H9 (cell line): Measurements from ENCODE around the gene ENPP7. TPM values are rescaled to one million over a fixed set of nuclear protein-coding genes. Genes with fewer than 3 reads are reported as not detected.
A peak's percentile ranks its signal among the peaks of the same experiment; 100 is the strongest.

Experiments
- DNase-seq: peaks from one replicate; pipeline ENCODE4 v3.0.0-alpha.2; 2017
- H2AFZ ChIP-seq: one replicate; pipeline ENCODE4 v1.6.1; 2013; ENCODE audit warnings: mild to moderate bottlenecking, low read length, control low read depth, moderate library complexity
- H2AK5ac ChIP-seq: 2 replicates; pipeline ENCODE4 v1.6.1; 2013; ENCODE audit warnings: low read length, control low read depth, mixed read lengths; ENCODE audit not compliant: insufficient read length
- H2BK120ac ChIP-seq: one replicate; pipeline ENCODE4 v1.6.1; 2013; ENCODE audit warnings: low read depth, mild to moderate bottlenecking, low read length, control low read depth, inconsistent platforms; ENCODE audit not compliant: poor library complexity, severe bottlenecking
- H2BK12ac ChIP-seq: 2 replicates; pipeline ENCODE4 v1.6.1; 2013; ENCODE audit warnings: low read length, control low read depth, mixed read lengths, low read depth; ENCODE audit not compliant: insufficient read length
- H2BK15ac ChIP-seq: 2 replicates; pipeline ENCODE4 v1.6.1; 2013; ENCODE audit warnings: low read depth, low read length, control low read depth
- H2BK20ac ChIP-seq: one replicate; pipeline ENCODE4 v1.6.1; 2013; ENCODE audit warnings: low read depth, mild to moderate bottlenecking, low read length, control low read depth, inconsistent platforms; ENCODE audit not compliant: poor library complexity, severe bottlenecking
- H2BK5ac ChIP-seq: 2 replicates; pipeline ENCODE4 v1.6.1; 2013; ENCODE audit warnings: low read length, control low read depth, mixed read lengths; ENCODE audit not compliant: insufficient read length
- H3K14ac ChIP-seq: 2 replicates; pipeline ENCODE4 v1.6.1; 2013; ENCODE audit warnings: low read length, control low read depth; ENCODE audit not compliant: insufficient read depth
- H3K18ac ChIP-seq: 2 replicates; pipeline ENCODE4 v1.6.1; 2013; ENCODE audit warnings: low read depth, mild to moderate bottlenecking, mixed read lengths, low read length, control low read depth; ENCODE audit not compliant: insufficient read length
- H3K23ac ChIP-seq: 2 replicates; pipeline ENCODE4 v1.6.1; 2013; ENCODE audit warnings: low read length, control low read depth, mixed read lengths, low read depth; ENCODE audit not compliant: insufficient read length
- H3K23me2 ChIP-seq: 2 replicates; pipeline ENCODE4 v1.6.1; 2013; ENCODE audit warnings: low read depth, mild to moderate bottlenecking, mixed read lengths, low read length, control low read depth; ENCODE audit not compliant: insufficient read length, poor library complexity, severe bottlenecking
- H3K27ac ChIP-seq: 2 replicates; pipeline ENCODE4 v1.5.1; 2013; ENCODE audit warnings: low read length, control low read depth, mixed read lengths, low read depth; ENCODE audit not compliant: insufficient read length
- H3K27me3 ChIP-seq: 2 replicates; pipeline ENCODE4 v1.6.1; 2013; ENCODE audit warnings: low read length, control low read depth, inconsistent platforms; ENCODE audit not compliant: insufficient read depth
- H3K4ac ChIP-seq: 2 replicates; pipeline ENCODE4 v1.6.1; 2013; ENCODE audit warnings: low read depth, mild to moderate bottlenecking, control low read depth, inconsistent platforms, low read length, moderate library complexity
- H3K4me1 ChIP-seq: 2 replicates; pipeline ENCODE4 v1.6.1; 2013; ENCODE audit warnings: low read length, control low read depth, inconsistent platforms; ENCODE audit not compliant: insufficient read depth
- H3K4me2 ChIP-seq: 2 replicates; pipeline ENCODE4 v1.6.1; 2013; ENCODE audit warnings: low read length, control low read depth, mixed read lengths; ENCODE audit not compliant: insufficient read length, insufficient read depth
- H3K56ac ChIP-seq: 2 replicates; pipeline ENCODE4 v1.6.1; 2013; ENCODE audit warnings: low read depth, mild to moderate bottlenecking, mixed read lengths, low read length, control low read depth; ENCODE audit not compliant: insufficient read length
- H3K79me1 ChIP-seq: 2 replicates; pipeline ENCODE4 v1.6.1; 2013; ENCODE audit warnings: low read depth, mild to moderate bottlenecking, moderate library complexity, low read length, control low read depth, inconsistent platforms; ENCODE audit not compliant: insufficient read depth, poor library complexity, severe bottlenecking
- H3K79me2 ChIP-seq: 2 replicates; pipeline ENCODE4 v1.6.1; 2013; ENCODE audit warnings: low read length, control low read depth, inconsistent platforms; ENCODE audit not compliant: insufficient read depth
- H3K9ac ChIP-seq: 2 replicates; pipeline ENCODE4 v1.6.1; 2013; ENCODE audit warnings: low read length, control low read depth, mixed read lengths; ENCODE audit not compliant: insufficient read length; ENCODE audit errors: extremely low read depth
- H3K9me3 ChIP-seq: one replicate; pipeline ENCODE4 v1.6.1; 2013; ENCODE audit warnings: low read depth, low read length, inconsistent platforms; ENCODE audit not compliant: control insufficient read depth
- H3T11ph ChIP-seq: one replicate; pipeline ENCODE4 v1.6.1; 2013; ENCODE audit warnings: mild to moderate bottlenecking, low read length, control low read depth, inconsistent platforms
- H4K20me1 ChIP-seq: one replicate; pipeline ENCODE4 v1.6.1; 2013; ENCODE audit not compliant: control insufficient read depth, insufficient read length, insufficient read depth
- H4K5ac ChIP-seq: 2 replicates; pipeline ENCODE4 v1.6.1; 2013; ENCODE audit warnings: low read depth, mild to moderate bottlenecking, mixed read lengths, low read length, control low read depth; ENCODE audit not compliant: insufficient read length
- H4K8ac ChIP-seq: replicated peaks from 2 replicates; pipeline ENCODE4 v1.6.1; 2013; ENCODE audit warnings: low read length, control low read depth, mixed read lengths, low read depth; ENCODE audit not compliant: insufficient read length
- H4K91ac ChIP-seq: 2 replicates; pipeline ENCODE4 v1.6.1; 2013; ENCODE audit warnings: low read depth, mild to moderate bottlenecking, moderate library complexity, mixed read lengths, low read length, control low read depth; ENCODE audit not compliant: insufficient read length
- H3K27ac Mint-ChIP-seq, 3 experiments: 2 replicates in 2 of 3; 3 replicates in 1 of 3; pipeline ENCODE4 v1.8.0; 2020 to 2021; ENCODE audit warnings: mixed read lengths in 3 of 3, mild to moderate bottlenecking in 1 of 3, moderate library complexity in 1 of 3
- H3K27me3 Mint-ChIP-seq: 2 replicates; pipeline ENCODE4 v1.8.0; 2021; ENCODE audit warnings: low read depth, mild to moderate bottlenecking, moderate library complexity, mixed read lengths
- H3K36me3 Mint-ChIP-seq, 3 experiments: 2 replicates in 2 of 3; 3 replicates in 1 of 3; pipeline ENCODE4 v1.8.0; 2020 to 2021; ENCODE audit warnings: low read depth in 3 of 3, mixed read lengths in 3 of 3; ENCODE audit not compliant: insufficient read depth in 1 of 3
- H3K4me1 Mint-ChIP-seq, 2 experiments: 2 replicates each; pipeline ENCODE4 v1.8.0; 2020; ENCODE audit warnings: mixed read lengths in 2 of 2
- H3K4me3 Mint-ChIP-seq, 2 experiments: 2 replicates in 1 of 2; 3 replicates in 1 of 2; pipeline ENCODE4 v1.8.0; 2020 to 2021; ENCODE audit warnings: mild to moderate bottlenecking in 2 of 2, mixed read lengths in 2 of 2, moderate library complexity in 1 of 2
- H3K9me3 Mint-ChIP-seq, 2 experiments: 2 replicates in 1 of 2; 3 replicates in 1 of 2; pipeline ENCODE4 v1.8.0; 2020; ENCODE audit warnings: mild to moderate bottlenecking in 2 of 2, mixed read lengths in 2 of 2, moderate library complexity in 1 of 2
- CTCF ChIP-seq: fragments of 200-600 bp; sonication (generic); conservative IDR thresholded peaks from 3 replicates; pipeline ENCODE4 v1.8.0; 2021; ENCODE audit warnings: antibody characterized with exemption, mild to moderate bottlenecking
- WGBS: extraction: QIAGEN DNeasy Blood & Tissue Kit; methylation state at CpG from one replicate; pipeline ENCODE4 v1.1.7; 2013; ENCODE audit warnings: missing lambda C conversion rate, low lambda C conversion rate, mixed read lengths; ENCODE audit not compliant: insufficient read length; ENCODE audit errors: extremely low coverage; 5-methylcytosine and 5-hydroxymethylcytosine counted together
- total RNA-seq: library from RNA; stranded (reverse); gene quantifications from 2 replicates; pipeline ENCODE4 v1.2.1, GENCODE V29; 2021

ENPP7 gene
- total RNA-seq, 1 experiment from 2014 or later = not detected

- Histone ChIP-seq H4K5ac (no peak overlapping the region), H3K23me2 (no peaks in the 10 kb centered on the region), H3K27ac (no peak overlapping the region), H3K4me1 (peaks cover 6% of the 10 kb centered on the region; the same call in 1 of the 2 replicates), H2BK12ac (no peak overlapping the region), H2BK120ac (no peak overlapping the region), H2AK5ac (no peak overlapping the region), H3K27me3 (no peaks in the 10 kb centered on the region), H4K8ac (no peak overlapping the region), H3K9ac (no peak overlapping the region), H3K14ac (no peak overlapping the region), H3K23ac (no peak overlapping the region), H3K79me2 (no peaks in the 10 kb centered on the region), H4K91ac (no peak overlapping the region), H3K9me3 (no peaks in the 10 kb centered on the region), H3K4me2 (no peak overlapping the region), H3K18ac (no peak overlapping the region), H3K56ac (no peak overlapping the region), H2AFZ (no peak overlapping the region), H3T11ph (no peak overlapping the region), H2BK20ac (no peak overlapping the region), H3K79me1 (no peaks in the 10 kb centered on the region), H3K4ac (no peak overlapping the region), H4K20me1 (no peaks in the 10 kb centered on the region), H2BK15ac (no peak overlapping the region), H2BK5ac (no peak overlapping the region)
- WGBS = no CpG with 5 or more reads among the region's 13 CpGs
- H3K4me3 Mint-ChIP-seq = no peak overlapping the region
- TF ChIP-seq CTCF = peak; percentile 47
- peaks cover 5 to 41% of the 10 kb centered on the region in 2 experiments for H3K4me1 Mint-ChIP-seq
- no peak overlapping the region for H3K27ac Mint-ChIP-seq
- H3K36me3 Mint-ChIP-seq = no peaks in the 10 kb centered on the region
- no peaks in the 10 kb centered on the region; a peak in 1 of 5 replicates for H3K9me3 Mint-ChIP-seq
- DNase-seq = peak; percentile 78
- H3K27me3 Mint-ChIP-seq = peaks cover 4% of the 10 kb centered on the region
Measured at GRCh38 chr17:79702034-79702433, 28.7 kb upstream of the ENPP7 start.
